ENCODE results near the gene PITPNM3. TPM values are rescaled to one million over a fixed set of nuclear protein-coding genes. Genes with fewer than 3 reads are reported as not detected.
"Not testable (repeated sequence)": the region's sequence is repeated elsewhere in the genome, so short reads cannot be mapped to it uniquely, and the experiment has no call there.

The PITPNM3 gene
- total and polyA plus RNA-seq, 2 experiments from 2014 or later: 1.0 to 1.5 TPM

DNA sequence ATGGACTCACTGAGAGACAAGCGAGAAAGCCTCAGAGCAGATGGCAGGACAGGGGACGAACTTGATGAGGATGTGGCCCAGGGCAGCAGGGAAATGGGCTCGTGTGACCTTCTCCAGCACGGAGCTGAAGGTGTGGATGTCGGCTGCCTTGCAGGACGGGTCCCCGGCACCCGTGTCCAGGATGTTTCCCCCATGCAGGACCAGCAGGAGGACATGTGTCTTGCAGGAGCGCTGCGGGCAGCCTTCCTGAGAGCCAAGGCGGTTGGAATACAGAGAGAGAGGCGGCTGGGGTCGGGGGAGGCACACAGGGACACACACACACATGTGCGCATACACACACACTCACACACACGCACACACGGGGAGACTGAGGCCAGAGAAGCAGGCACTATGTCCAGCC lies 72.8 kb downstream of the PITPNM3 start (continued):
- TF ChIP-seq, protein P1, sequence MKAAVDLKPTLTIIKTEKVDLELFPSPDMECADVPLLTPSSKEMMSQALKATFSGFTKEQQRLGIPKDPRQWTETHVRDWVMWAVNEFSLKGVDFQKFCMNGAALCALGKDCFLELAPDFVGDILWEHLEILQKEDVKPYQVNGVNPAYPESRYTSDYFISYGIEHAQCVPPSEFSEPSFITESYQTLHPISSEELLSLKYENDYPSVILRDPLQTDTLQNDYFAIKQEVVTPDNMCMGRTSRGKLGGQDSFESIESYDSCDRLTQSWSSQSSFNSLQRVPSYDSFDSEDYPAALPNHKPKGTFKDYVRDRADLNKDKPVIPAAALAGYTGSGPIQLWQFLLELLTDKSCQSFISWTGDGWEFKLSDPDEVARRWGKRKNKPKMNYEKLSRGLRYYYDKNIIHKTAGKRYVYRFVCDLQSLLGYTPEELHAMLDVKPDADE (IDR thresholded peaks at IDR 0.05): no peak
- TF ChIP-seq NANOG (IDR thresholded peaks at IDR 0.05; ENCODE audit: borderline replicate concordance) (no peak), ZNF114 (CRISPR knock-in tag; IDR thresholded peaks at IDR 0.05) (no peak), JUNB (IDR thresholded peaks at IDR 0.05; ENCODE audit: unreplicated experiment) (no peak), STAT1 (IDR thresholded peaks at IDR 0.05; ENCODE audit: unreplicated experiment) (no peak)
- TF ChIP-seq, protein P2, sequence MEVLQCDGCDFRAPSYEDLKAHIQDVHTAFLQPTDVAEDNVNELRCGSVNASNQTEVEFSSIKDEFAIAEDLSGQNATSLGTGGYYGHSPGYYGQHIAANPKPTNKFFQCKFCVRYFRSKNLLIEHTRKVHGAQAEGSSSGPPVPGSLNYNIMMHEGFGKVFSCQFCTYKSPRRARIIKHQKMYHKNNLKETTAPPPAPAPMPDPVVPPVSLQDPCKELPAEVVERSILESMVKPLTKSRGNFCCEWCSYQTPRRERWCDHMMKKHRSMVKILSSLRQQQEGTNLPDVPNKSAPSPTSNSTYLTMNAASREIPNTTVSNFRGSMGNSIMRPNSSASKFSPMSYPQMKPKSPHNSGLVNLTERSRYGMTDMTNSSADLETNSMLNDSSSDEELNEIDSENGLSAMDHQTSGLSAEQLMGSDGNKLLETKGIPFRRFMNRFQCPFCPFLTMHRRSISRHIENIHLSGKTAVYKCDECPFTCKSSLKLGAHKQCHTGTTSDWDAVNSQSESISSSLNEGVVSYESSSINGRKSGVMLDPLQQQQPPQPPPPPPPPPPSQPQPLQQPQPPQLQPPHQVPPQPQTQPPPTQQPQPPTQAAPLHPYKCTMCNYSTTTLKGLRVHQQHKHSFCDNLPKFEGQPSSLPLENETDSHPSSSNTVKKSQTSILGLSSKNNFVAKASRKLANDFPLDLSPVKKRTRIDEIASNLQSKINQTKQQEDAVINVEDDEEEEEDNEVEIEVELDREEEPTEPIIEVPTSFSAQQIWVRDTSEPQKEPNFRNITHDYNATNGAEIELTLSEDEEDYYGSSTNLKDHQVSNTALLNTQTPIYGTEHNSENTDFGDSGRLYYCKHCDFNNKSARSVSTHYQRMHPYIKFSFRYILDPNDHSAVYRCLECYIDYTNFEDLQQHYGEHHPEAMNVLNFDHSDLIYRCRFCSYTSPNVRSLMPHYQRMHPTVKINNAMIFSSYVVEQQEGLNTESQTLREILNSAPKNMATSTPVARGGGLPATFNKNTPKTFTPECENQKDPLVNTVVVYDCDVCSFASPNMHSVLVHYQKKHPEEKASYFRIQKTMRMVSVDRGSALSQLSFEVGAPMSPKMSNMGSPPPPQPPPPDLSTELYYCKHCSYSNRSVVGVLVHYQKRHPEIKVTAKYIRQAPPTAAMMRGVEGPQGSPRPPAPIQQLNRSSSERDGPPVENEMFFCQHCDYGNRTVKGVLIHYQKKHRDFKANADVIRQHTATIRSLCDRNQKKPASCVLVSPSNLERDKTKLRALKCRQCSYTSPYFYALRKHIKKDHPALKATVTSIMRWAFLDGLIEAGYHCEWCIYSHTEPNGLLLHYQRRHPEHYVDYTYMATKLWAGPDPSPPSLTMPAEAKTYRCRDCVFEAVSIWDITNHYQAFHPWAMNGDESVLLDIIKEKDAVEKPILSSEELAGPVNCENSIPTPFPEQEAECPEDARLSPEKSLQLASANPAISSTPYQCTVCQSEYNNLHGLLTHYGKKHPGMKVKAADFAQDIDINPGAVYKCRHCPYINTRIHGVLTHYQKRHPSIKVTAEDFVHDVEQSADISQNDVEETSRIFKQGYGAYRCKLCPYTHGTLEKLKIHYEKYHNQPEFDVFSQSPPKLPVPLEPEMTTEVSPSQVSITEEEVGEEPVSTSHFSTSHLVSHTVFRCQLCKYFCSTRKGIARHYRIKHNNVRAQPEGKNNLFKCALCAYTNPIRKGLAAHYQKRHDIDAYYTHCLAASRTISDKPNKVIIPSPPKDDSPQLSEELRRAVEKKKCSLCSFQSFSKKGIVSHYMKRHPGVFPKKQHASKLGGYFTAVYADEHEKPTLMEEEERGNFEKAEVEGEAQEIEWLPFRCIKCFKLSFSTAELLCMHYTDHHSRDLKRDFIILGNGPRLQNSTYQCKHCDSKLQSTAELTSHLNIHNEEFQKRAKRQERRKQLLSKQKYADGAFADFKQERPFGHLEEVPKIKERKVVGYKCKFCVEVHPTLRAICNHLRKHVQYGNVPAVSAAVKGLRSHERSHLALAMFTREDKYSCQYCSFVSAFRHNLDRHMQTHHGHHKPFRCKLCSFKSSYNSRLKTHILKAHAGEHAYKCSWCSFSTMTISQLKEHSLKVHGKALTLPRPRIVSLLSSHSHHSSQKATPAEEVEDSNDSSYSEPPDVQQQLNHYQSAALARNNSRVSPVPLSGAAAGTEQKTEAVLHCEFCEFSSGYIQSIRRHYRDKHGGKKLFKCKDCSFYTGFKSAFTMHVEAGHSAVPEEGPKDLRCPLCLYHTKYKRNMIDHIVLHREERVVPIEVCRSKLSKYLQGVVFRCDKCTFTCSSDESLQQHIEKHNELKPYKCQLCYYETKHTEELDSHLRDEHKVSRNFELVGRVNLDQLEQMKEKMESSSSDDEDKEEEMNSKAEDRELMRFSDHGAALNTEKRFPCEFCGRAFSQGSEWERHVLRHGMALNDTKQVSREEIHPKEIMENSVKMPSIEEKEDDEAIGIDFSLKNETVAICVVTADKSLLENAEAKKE (CRISPR knock-in tag; IDR thresholded peaks at IDR 0.05): no peak

DNA sequence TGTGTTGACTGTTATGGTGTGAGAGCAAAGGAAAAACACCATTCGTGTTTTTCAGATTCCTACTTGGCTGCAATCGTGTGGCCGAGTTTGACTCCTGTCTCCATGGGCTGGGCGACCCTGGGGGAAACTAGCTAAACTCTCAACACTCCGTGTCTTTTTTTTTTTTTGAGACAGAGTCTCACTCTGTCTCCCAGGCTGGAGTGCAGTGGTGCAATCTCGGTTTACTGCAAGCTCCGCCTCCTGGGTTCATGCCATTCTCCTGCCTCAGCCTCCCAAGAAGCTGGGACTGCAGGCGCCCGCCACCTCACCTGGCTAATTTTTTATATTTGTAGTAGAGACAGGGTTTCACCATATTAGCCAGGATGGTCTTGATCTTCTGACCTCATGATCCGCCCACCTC lies 73.6 kb downstream of the PITPNM3 start:
- H3K9me2 ChIP-seq (ENCODE audit: insufficient read depth): not testable (repeated sequence)

More for the DNA sequence above, 73.6 kb downstream of the PITPNM3 start:
- H3K9me3 Mint-ChIP-seq; H3K79me2 ChIP-seq (replicated peaks; ENCODE audit: insufficient read depth); H3K27ac Mint-ChIP-seq; H3F3A ChIP-seq (replicated peaks; ENCODE audit: low read depth); H3K27ac ChIP-seq (ENCODE audit: low read depth); H3K4me3 Mint-ChIP-seq; H4K20me1 ChIP-seq (replicated peaks; ENCODE audit: insufficient read depth); H2AFZ ChIP-seq; H3K27me3 ChIP-seq (ENCODE audit: insufficient read depth); H3K4me2 ChIP-seq; H3K36me3 Mint-ChIP-seq (ENCODE audit: low read depth); H3K36me3 ChIP-seq (ENCODE audit: insufficient read depth); DNase-seq (ENCODE audit: low spot score); ATAC-seq; H3K4me3 ChIP-seq: not testable (repeated sequence)
- H3K4me1 ChIP-seq (ENCODE audit: insufficient read depth): peaks cover 18% of the 10 kb centered on the region
- peaks cover 32% of the 10 kb centered on the region for H3K4me1 Mint-ChIP-seq
- H3K27me3 Mint-ChIP-seq (ENCODE audit: insufficient read depth, low read depth, poor library complexity): peaks cover 19% of the 10 kb centered on the region
